Retinal pigment epithelial cell (primary cell): ENCODE results near the gene RUSC1.

Source experiments
- DNase-seq: peaks from one replicate; pipeline ENCODE4 v3.0.0-alpha.2; 2010; ENCODE audit warnings: low read depth
- H3K4me3 ChIP-seq: 2 replicates; pipeline ENCODE4 v1.5.1; 2011; ENCODE audit warnings: mild to moderate bottlenecking, low read length, control low read depth, moderate library complexity
- TF ChIP-seq, protein P1 (sequence below): conservative IDR thresholded peaks from 2 replicates; pipeline ENCODE4 v1.5.1; 2011; ENCODE audit warnings: low read depth, low read length, control low read depth, inconsistent platforms

RUSC1 gene

DNA sequence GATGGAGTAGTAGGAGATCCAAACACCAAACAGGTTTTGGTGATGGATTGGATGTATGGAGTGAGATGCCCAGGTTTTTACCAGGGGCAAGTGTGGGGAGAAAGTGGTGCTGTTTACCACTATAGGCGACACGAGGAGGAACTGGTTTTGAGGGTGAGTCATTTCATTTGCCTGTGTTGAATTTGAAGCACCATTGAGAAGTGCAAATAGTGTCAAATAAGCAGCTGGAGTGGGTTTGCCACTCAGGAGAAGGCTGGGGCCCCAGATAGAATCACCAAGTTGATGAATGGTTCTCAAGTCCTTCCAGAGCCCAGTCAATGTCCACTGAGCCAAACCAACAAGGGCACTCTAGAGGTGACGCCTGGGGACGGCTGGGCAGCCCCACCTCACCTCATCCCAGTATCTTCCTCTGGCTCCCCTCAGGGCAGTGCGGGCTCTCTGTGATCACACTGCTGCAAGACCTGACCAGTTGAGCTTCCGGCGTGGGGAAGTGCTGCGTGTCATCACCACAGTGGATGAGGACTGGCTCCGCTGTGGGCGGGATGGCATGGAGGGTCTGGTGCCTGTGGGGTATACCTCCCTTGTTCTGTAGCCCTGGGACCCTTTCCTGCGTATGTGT is 9.4 kb downstream of the RUSC1 start:
- TF ChIP-seq, protein P1, sequence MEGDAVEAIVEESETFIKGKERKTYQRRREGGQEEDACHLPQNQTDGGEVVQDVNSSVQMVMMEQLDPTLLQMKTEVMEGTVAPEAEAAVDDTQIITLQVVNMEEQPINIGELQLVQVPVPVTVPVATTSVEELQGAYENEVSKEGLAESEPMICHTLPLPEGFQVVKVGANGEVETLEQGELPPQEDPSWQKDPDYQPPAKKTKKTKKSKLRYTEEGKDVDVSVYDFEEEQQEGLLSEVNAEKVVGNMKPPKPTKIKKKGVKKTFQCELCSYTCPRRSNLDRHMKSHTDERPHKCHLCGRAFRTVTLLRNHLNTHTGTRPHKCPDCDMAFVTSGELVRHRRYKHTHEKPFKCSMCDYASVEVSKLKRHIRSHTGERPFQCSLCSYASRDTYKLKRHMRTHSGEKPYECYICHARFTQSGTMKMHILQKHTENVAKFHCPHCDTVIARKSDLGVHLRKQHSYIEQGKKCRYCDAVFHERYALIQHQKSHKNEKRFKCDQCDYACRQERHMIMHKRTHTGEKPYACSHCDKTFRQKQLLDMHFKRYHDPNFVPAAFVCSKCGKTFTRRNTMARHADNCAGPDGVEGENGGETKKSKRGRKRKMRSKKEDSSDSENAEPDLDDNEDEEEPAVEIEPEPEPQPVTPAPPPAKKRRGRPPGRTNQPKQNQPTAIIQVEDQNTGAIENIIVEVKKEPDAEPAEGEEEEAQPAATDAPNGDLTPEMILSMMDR = no peak
- no peak for DNase-seq
- no peak overlapping the region for H3K4me3 ChIP-seq

DNA sequence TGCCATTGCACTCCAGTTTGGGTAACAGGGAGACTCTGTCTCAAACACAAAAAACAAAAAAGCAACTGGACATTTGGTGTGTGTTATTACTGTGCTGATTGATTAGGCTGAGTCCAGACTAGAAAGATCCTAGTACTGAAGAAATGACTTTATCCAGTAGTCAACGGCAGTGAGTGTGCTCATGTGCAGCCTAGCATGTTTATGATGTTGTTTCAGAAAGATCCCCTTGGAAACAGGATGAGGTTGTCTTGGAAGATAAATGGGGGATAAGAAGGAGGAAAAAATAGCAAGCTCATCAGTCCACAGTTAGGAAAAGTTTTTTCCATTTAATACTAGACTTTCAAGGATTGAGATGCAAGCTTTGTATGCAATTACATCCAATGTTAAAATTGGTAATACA is 14.3 kb downstream of the RUSC1 start:
- TF ChIP-seq, protein P1 = no peak
- H3K4me3 ChIP-seq = no peak overlapping the region
- DNase-seq = no peak

DNA sequence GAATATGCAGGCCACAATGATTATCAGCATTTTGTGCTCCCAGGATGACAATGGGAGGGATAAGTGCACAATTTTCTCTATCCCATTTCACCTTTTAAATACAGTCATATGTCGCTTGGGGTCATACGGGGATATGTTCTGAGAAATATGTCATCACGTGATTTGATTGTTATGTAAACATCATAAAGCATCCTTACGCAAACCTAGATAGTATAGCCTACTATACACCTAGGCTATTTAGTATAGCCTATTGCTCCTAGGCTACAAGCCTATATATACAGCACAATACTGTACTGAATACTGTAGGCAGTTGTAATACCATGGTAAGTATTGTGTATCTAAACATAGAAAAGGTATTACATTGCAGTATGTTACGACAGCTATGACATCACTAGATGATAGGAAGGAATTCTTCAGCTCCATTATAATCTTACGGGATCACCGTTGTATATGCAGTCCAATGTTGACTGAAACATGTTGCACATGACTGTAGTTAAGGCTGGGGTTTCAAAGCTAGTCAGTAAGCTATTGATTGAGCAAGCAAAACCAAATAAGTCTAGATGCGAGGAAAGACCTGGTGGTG is 18.9 kb downstream of the RUSC1 start:
- TF ChIP-seq, protein P1 = no peak
- DNase-seq = no peak
- H3K4me3 ChIP-seq = no peak overlapping the region

DNA sequence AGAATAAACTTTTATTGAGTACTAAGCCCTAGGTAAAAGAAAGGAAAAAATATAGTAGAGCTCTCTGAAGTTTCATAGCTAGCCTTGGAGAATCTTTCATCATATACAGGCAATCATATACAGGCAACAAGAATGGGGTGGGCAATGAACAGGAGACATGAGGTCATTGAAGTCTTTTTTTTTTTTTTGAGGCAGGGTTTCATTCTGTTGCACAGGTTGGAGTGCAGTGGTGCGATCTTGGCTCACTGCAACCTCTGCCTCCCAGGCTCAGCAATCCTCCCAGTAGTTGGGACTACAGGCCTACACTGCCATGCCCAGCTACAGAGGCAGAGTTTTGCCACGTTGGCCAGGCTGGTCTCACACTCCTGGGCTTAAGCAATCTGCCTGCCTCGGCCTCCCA is 22.1 kb downstream of the RUSC1 start:
- DNase-seq = no peak
- H3K4me3 ChIP-seq = no peak overlapping the region
- TF ChIP-seq, protein P1 = no peak

DNA sequence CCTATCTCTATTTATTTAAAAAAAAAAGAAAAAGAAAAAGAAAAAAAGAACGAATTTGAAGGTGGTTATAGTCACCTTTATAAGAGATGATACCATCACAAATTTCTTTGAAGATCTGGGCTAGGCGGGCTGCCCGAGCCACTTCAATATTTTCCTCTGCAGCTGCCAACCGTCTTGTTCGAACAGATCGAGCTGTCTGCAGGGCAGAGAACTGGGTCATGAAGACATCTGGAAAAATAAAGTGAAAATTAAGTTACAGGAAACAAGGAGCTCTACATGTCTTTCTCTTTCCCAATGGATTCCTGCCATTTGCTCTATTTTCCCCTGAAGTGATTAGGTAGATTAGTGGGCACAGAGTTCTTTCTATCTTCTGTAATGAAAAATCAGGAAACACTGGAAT is 31.9 kb downstream of the RUSC1 start:
- TF ChIP-seq, protein P1 = no peak
- no peak overlapping the region for H3K4me3 ChIP-seq
- no peak for DNase-seq

DNA sequence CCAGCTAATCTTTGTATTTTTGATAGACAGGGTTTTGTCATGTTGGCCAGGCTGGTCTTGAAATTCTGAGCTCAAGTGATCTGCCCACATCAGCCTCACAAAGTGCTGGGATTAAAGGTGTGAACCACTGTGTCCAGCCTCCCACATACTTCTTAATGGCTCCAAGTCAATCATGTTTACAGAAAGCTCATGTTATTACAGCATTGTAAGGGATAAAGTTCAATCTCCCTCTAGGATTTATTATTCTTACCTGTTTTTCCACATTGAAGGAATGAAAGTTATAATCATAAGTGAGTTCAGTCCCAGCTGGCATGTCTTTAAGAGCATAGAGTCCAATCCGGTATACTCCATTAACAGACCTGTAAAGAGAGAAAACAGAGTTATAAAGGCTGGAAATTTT is 39.4 kb downstream of the RUSC1 start:
- DNase-seq = no peak
- TF ChIP-seq, protein P1 = no peak
- no peak overlapping the region for H3K4me3 ChIP-seq

DNA sequence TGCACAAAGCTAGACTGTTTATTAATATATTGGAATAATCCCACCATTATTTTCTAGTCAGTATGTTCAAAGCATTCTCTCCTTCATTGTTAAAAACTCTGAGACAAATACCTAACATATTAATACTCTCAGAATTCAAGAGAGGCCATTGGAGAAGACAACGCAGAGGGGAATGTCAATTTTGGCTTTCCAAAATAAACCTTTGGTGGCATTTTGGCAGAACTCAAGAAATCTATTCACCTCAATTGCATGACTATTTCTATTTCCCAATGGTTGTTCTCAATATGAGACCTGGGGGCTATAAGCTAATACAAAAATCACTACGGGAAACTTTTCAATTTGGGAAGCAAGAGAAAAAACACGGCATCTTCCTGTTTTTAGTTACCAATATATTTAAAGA is 58.5 kb downstream of the RUSC1 start:
- TF ChIP-seq, protein P1 = no peak
- DNase-seq = no peak
- H3K4me3 ChIP-seq = no peak overlapping the region
